HepG2 (cell line): Measurements from ENCODE around the gene MAPK14. TPM values are rescaled to one million over a fixed set of nuclear protein-coding genes. Genes with fewer than 3 reads are reported as not detected.

Source experiments
- ADNP ChIP-seq: sonication (generic); formaldehyde crosslinking; IDR thresholded peaks from 2 replicates; pipeline ENCODE4 v1.4.0; 2020; ENCODE audit warnings: missing genetic modification reagents
- CREB3 ChIP-seq: sonication (generic); formaldehyde crosslinking; IDR thresholded peaks from 2 replicates; pipeline ENCODE4 v1.5.0; 2020; ENCODE audit warnings: missing genetic modification reagents
- HBP1 ChIP-seq: IDR thresholded peaks from 2 replicates; pipeline ENCODE4 v1.6.1; 2016; ENCODE audit warnings: low read depth, control low read depth
- HNRNPK ChIP-seq: fragments of 200-400 bp; formaldehyde crosslinking; IDR thresholded peaks from 2 replicates; pipeline ENCODE4 v1.6.1; 2018; ENCODE audit warnings: low read length, low read depth, moderate library complexity, mild to moderate bottlenecking; ENCODE audit not compliant: poor library complexity, severe bottlenecking
- MBD4 ChIP-seq: IDR thresholded peaks from 2 replicates; pipeline ENCODE4 v1.6.1; 2012; ENCODE audit warnings: low read length, inconsistent platforms, borderline replicate concordance
- RAD51 ChIP-seq: fragments of 450-650 bp; IDR thresholded peaks from 2 replicates; pipeline ENCODE4 v1.6.1; 2016; ENCODE audit warnings: borderline replicate concordance
- REL ChIP-seq: sonication (generic); formaldehyde crosslinking; conservative IDR thresholded peaks from 2 replicates; pipeline ENCODE4 v1.8.0; 2022; ENCODE audit warnings: mild to moderate bottlenecking, missing genetic modification reagents, moderate library complexity
- SAP130 ChIP-seq: IDR thresholded peaks from 2 replicates; pipeline ENCODE4 v1.6.1; 2016; ENCODE audit warnings: low read depth
- SIX1 ChIP-seq: sonication (generic); formaldehyde crosslinking; IDR thresholded peaks from 2 replicates; pipeline ENCODE4 v1.4.0; 2020; ENCODE audit warnings: missing genetic modification reagents, borderline replicate concordance
- SIX4 ChIP-seq: sonication (generic); formaldehyde crosslinking; IDR thresholded peaks from 2 replicates; pipeline ENCODE4 v1.4.0; 2020; ENCODE audit warnings: missing genetic modification reagents
- SNAPC2 ChIP-seq: sonication (generic); formaldehyde crosslinking; IDR thresholded peaks from 2 replicates; pipeline ENCODE4 v1.8.1; 2022; ENCODE audit warnings: mild to moderate bottlenecking, missing genetic modification reagents
- THYN1 ChIP-seq: sonication (generic); formaldehyde crosslinking; IDR thresholded peaks from 2 replicates; pipeline ENCODE4 v1.8.1; 2023; ENCODE audit warnings: low read depth, mild to moderate bottlenecking, moderate library complexity, missing genetic modification reagents, borderline replicate concordance
- ZBTB10 ChIP-seq: sonication (generic); formaldehyde crosslinking; IDR thresholded peaks from 2 replicates; pipeline ENCODE4 v1.4.0; 2020; ENCODE audit warnings: missing genetic modification reagents, borderline replicate concordance
- ZNF281 ChIP-seq: sonication (generic); formaldehyde crosslinking; IDR thresholded peaks from 2 replicates; pipeline ENCODE4 v1.4.0; 2020; ENCODE audit warnings: missing genetic modification reagents, borderline replicate concordance
- ZNF484 ChIP-seq: sonication (generic); formaldehyde crosslinking; IDR thresholded peaks from 2 replicates; pipeline ENCODE4 v1.5.1; 2020; ENCODE audit warnings: mild to moderate bottlenecking, low read depth, missing genetic modification reagents, borderline replicate concordance
- ZNF609 ChIP-seq: sonication (generic); formaldehyde crosslinking; IDR thresholded peaks from 2 replicates; pipeline ENCODE4 v1.4.0; 2020; ENCODE audit warnings: mild to moderate bottlenecking, missing genetic modification reagents, borderline replicate concordance
- ZNF678 ChIP-seq: sonication (generic); formaldehyde crosslinking; IDR thresholded peaks from 2 replicates; pipeline ENCODE4 v1.4.0; 2020; ENCODE audit warnings: mild to moderate bottlenecking, missing genetic modification reagents
- polyA plus RNA-seq, 8 experiments: library from polyadenylated mRNA; depleted of rRNA in 3 of 8; stranded (reverse) in 7 of 8; unstranded in 1 of 8; fragments of >200 nt; fragmentation: Illumina TruSeq in 4 of 8; extraction: Trizol in 4 of 8; gene quantifications; 2 replicates each; pipeline versions ENCODE4 v1.2.1 to v1.2.3, GENCODE V29; 2011 to 2016; ENCODE audit warnings: low read depth in 4 of 8, missing spikeins in 1 of 8, mixed read lengths in 1 of 8; ENCODE audit not compliant: insufficient read depth in 1 of 8
- total RNA-seq, 5 experiments: library from RNA; depleted of rRNA; stranded (reverse); fragments of >200 nt; fragmentation: Illumina TruSeq; extraction: Trizol; gene quantifications; 2 replicates each; pipeline ENCODE4 v1.2.3, GENCODE V29; 2016; ENCODE audit warnings: low read depth in 1 of 5

MAPK14 gene
- total and polyA plus RNA-seq, 2 of the 13 experiments (the other 11 are each of a cell fraction or from before 2014, with no cell fraction given): 66.3 to 67.3 TPM

GRCh38 chr6:36029464-36029863 lies 1.9 kb downstream of the MAPK14 start (continued):
- TF ChIP-seq ZNF609 (no peak), SAP130 (peak; percentile 46; the same call in 1 of the 2 replicates), ADNP (CRISPR knock-in tag) (no peak), MBD4 (no peak), CREB3 (CRISPR knock-in tag) (0 out of 2 replicates have a peak, but pooled peaks have one; percentile 36), ZNF678 (CRISPR knock-in tag) (no peak), ZNF484 (CRISPR knock-in tag) (no peak), RAD51 (no peak), SNAPC2 (no peak), HNRNPK (no peak), REL (CRISPR knock-in tag) (no peak), SIX1 (CRISPR knock-in tag) (peak; percentile 95), SIX4 (peak; percentile 96), THYN1 (CRISPR knock-in tag) (no peak), HBP1 (CRISPR knock-in tag) (no peak), ZBTB10 (no peak), ZNF281 (CRISPR knock-in tag) (no peak)
